SK-N-SH (cell line): Measurements from ENCODE around the gene ORC4.

Source experiments
- CTCF ChIP-seq: fragments of 200-600 bp; sonication (generic); IDR thresholded peaks from 2 replicates; pipeline ENCODE4 v1.6.1; 2017; ENCODE audit warnings: antibody characterized with exemption, mild to moderate bottlenecking, moderate library complexity
- EZH2phosphoT487 ChIP-seq: fragments of 200-600 bp; sonication (generic); IDR thresholded peaks from 2 replicates; pipeline ENCODE4 v1.6.1; 2017; ENCODE audit warnings: low read depth, mixed run types, mild to moderate bottlenecking, antibody characterized with exemption, moderate library complexity, borderline replicate concordance
- GABPA ChIP-seq: IDR thresholded peaks from 2 replicates; pipeline ENCODE4 v1.4.0; 2012; ENCODE audit warnings: low read depth, mild to moderate bottlenecking
- JUND ChIP-seq: IDR thresholded peaks from 2 replicates; pipeline ENCODE4 v1.4.0; 2012
- MEF2A ChIP-seq: IDR thresholded peaks from 2 replicates; pipeline ENCODE4 v1.4.0; 2012; ENCODE audit warnings: low read depth, borderline replicate concordance
- POLR2AphosphoS5 ChIP-seq: IDR thresholded peaks from 2 replicates; pipeline ENCODE4 v1.6.1; 2012; ENCODE audit warnings: low read depth, low read length
- RCOR1 ChIP-seq: fragments of 150-350 bp; IDR thresholded peaks from 2 replicates; pipeline ENCODE4 v1.6.1; 2017; ENCODE audit warnings: antibody characterized with exemption, low read length
- SIN3A ChIP-seq: IDR thresholded peaks from 2 replicates; pipeline ENCODE4 v1.6.1; 2012; ENCODE audit warnings: low read depth, mild to moderate bottlenecking, low read length, moderate library complexity, borderline replicate concordance
- YY1 ChIP-seq: IDR thresholded peaks from 2 replicates; pipeline ENCODE4 v1.4.0; 2012; ENCODE audit warnings: low read depth, mild to moderate bottlenecking

GRCh38 chr2:147923846-147924245 is 96.7 kb downstream of the ORC4 start:
- no peak for TF ChIP-seq CTCF
- TF ChIP-seq YY1: no peak
- TF ChIP-seq MEF2A: no peak
- no peak for TF ChIP-seq GABPA
- no peak for TF ChIP-seq JUND
- TF ChIP-seq EZH2phosphoT487: no peak
- no peak for TF ChIP-seq SIN3A
- TF ChIP-seq RCOR1: no peak
- TF ChIP-seq POLR2AphosphoS5: no peak
